ENCODE measurements around the gene SLC2A10.

Gene SLC2A10

GRCh38 chr20:46735436-46735835 lies 26.0 kb downstream of the SLC2A10 start:
- DNase-seq (ENCODE audit: low read depth in 2 of 2) = no peak

DNA sequence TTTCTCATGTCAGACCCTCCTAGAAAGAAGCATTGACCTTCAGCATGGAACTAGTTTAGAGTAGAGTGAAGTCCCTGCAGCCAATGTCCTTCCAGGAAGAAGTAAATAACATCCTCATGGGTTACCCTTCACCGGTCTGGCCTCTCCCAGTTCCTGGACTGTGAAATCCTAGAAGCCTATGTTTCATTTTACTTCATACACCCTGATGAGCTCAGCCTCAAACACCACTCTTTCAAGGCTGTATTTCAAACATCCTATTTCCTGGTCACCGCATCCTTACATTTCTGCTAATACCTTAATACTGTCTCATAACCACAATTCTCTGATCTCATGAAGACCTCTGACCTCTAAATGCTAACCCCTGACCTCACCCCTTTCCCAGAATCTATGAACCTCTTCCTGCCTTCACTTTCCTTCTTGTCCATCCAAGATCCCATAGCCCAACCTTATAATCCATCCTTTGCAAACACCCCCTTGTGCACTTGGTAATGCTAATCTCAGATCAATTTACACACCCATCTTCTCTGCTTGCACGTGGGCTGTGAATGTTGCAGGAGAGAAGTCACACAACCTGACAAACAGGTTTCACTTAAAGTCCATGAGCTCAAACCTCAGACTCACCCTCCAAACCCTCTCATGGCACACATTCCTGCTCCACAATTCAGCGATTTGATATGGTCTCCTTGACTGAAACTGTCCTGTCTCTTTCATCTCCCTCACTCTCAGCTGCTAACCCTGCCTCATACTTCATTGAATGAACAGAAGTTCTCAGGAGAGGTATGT lies 30.2 kb downstream of the SLC2A10 start:
- DNase-seq (ENCODE audit: low read depth in 2 of 2) = no peak

GRCh38 chr20:46740214-46740609 lies 30.8 kb downstream of the SLC2A10 start:
- DNase-seq (ENCODE audit: low read depth in 2 of 2) = no peak

DNA sequence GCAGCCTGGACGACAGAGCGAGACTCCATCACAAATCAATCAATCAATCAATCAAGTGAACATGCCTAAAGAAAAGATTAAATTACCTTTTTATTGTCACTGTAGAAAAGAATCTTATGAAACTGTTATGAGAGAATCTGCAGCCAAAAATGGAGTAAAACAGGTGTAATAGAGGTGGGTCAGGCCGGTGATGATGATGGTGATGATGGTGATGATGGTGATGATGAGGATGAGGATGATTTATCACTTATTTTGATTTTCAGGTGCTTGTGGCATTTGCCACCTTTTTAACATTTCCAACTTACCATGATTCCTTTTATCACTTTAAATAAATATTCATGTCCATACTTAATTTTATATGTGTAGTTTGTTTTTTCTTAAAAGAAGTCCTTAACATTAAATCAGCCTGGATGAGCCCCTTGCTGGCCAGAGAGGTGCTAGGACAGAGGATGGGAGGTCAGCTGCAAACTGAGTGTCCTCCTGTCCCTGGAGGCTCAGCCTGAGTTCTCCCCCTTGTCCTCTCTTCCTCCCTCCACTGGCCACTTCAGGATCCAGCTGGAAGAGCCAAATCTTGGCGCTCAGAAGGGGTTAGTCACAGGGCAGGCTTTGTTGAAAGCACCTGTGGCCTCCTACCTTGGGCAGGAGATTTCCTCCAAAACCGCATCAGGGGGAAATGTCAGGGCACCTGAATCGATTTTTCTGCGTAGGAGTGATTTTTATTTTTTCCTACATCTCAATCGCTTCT lies 32.6 kb downstream of the SLC2A10 start:
- no peak for DNase-seq (ENCODE audit: low read depth in 2 of 2)

GRCh38 chr20:46742669-46743045 lies 33.2 kb downstream of the SLC2A10 start:
- DNase-seq (ENCODE audit: low read depth in 2 of 2) = no peak

DNA sequence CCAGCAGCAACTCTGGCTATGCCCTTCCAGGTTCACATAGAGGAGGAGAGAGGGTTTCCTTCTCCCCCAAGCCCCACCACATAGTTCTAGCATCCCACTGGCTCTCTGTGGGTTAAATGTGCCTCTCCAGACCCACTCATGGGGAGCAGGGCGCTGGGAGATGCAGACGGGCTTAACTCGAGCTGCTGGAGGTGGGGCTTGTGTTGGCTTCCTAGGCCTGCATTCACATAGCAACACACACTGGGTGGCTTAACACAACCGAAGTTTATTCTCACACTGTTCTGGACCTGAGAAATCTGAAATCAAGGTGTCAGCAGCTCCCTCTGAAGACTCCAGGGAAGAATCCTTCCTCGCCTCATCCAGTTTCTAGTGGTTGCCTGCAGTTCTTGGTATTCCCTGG lies 33.6 kb downstream of the SLC2A10 start:
- no peak for DNase-seq (ENCODE audit: low read depth in 2 of 2)

- no peak for DNase-seq (ENCODE audit: low read depth in 2 of 2)
These were observed 37.6 kb downstream of the SLC2A10 start for GRCh38 chr20:46746956-46747526.

GRCh38 chr20:46749147-46749546 lies 39.7 kb downstream of the SLC2A10 start:
- DNase-seq (ENCODE audit: low read depth in 2 of 2) = no peak

- DNase-seq (ENCODE audit: low read depth in 2 of 2) = no peak
These were observed 42.4 kb downstream of the SLC2A10 start for GRCh38 chr20:46751856-46752255.

DNA sequence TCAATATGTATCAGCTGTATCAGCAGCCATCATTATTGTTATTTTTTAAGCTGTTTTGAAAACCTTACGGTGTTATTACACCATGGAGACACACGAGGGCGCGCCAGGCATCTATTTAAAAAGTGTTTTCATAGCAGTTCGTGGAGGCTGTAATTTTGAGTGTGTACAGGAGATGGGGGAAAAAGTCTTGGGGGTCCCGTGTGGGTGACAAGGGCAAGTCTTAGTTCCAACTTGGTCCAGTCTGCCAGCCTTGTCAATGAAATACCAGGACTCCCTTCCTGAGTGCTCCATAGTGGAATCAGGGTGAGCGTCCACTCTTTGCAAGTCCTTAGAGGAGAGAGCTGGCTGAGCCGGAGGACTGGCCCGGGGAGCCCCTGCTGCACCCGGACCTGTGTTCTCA lies 43.3 kb downstream of the SLC2A10 start:
- DNase-seq (ENCODE audit: low read depth in 2 of 2) = peak in 1 of 2 donors; percentile 7

DNA sequence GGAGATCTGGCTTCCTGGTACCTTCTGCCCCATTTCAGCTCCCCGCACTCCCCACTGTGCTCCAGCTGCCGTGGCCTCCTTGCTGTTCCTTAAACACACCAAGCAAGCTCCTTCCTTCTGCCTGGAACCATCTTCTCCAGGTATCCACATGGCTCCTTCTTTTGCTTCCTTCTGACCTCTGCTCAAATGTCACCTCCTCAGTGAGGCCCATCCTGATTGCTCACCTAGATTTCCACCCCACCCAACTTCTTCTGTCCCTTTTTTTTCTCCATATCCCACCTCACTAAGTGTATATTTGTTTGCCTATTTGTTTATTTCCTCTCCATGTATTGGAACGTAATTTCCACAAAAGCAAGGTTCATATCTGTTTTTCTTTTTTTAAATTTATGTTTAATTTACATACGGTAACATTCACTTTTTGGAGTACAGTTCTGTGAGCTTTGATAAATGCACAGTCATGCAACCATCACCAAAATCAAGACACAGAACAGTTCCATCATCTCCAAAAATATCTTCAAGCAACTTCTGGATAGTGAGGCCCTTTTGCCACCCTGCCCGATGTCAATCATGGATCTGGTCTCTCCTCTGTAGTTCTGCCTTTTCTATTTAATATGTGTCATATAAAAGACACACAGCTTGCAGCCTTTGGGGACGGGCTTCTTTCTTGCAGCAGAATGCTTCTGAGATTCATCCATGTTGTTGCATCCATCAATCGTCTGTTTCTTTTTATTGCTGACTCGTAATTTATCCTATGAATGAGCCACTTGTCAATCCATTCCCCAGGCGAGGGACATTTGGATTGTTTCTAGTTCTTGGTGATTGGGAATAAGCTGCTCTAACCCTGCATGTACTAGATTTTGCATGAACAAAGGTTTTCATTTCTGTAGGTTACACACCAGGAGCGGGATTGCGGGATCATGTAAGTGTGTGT lies 46.3 kb downstream of the SLC2A10 start:
- DNase-seq (ENCODE audit: low read depth in 2 of 2) = no peak

DNA sequence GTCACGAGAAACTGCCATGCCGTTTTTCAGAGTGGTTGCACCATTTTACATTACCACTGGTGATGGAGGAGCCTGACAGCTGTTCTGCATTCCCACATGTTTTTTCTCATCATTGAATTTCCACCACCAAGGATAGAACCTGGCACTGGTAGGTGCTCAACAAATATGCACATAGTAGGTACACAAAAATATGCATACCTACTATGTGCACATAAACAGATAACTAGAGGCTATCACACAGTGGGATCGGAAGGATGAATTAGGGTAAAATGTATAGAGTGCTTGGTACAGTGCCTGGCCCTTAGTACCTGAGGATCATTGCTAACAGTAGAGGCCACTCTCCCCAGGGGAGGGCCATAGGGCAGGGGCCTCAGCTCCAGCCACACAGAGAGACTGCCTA lies 47.0 kb downstream of the SLC2A10 start:
- no peak for DNase-seq (ENCODE audit: low read depth in 2 of 2)

GRCh38 chr20:46757135-46757534 lies 47.7 kb downstream of the SLC2A10 start:
- no peak for DNase-seq (ENCODE audit: low read depth in 2 of 2)

DNA sequence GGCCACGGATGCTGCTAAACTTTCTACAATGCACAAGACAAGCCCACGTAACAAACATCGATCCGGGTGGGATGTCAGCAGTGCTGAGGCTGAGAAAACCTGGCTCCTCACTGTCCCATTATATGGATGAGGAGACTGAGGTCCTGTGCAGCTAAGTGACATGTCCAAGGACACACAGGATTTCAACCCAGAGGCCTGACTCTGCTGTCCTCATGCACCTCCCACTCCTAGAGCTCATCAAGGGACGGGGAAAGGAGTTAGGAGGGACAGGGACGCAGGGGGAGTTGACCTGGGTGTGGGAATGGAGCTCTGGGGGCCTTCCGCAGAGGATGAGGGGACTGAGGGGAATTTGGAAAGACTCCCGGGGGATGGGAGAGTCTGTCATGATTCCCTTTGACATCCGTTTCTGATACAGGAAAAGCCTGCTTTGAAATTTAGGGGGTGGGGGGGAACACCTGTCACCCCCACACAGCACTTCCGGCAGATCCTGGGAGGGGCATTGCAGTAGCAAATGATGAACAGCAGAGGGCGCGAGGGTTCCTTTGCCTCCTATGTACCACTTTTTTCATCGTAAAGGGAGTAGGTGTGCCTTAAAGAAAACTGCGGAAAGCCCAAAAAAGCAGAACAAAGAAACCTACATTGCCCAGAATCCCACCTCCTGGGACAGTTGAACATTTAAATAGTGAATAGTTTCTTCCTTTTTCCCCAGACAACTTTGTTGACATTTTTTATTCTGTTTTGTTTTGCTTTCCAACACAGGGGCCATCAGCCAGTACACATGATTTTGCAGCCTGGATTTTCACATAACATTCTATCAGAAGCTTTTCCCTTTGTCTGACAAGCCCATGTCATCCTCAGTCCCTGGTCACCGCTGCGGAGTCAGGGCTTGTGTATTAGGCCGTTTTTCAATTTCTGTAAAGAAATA lies 48.6 kb downstream of the SLC2A10 start:
- DNase-seq (ENCODE audit: low read depth in 2 of 2) = peak; percentile 21 to 23

GRCh38 chr20:46758929-46759669 lies 49.6 kb downstream of the SLC2A10 start:
- DNase-seq (ENCODE audit: low read depth in 2 of 2) = no peak

GRCh38 chr20:46761566-46761965 lies 52.1 kb downstream of the SLC2A10 start:
- DNase-seq (ENCODE audit: low read depth in 2 of 2) = no peak

DNA sequence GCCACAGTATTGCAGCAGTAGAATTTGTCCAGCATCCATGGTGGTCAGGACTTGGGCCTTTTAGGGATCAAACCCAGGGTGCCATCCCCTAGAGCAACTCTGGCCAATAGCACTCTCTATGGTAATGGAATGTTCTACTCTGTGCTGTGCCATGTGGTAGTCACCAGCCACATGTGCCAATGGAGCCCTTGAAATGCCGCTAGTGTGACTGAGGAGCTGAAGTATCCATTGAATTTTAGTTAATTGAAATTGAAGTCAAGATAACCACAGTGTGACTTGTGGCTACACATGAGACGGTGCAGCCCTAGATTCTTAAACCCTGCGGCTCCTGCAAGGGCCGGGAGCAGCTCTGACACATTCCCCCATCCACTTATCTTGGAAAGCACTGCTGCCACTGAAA lies 54.6 kb downstream of the SLC2A10 start:
- no peak for DNase-seq (ENCODE audit: low read depth in 2 of 2)

GRCh38 chr20:46765506-46766120 lies 56.2 kb downstream of the SLC2A10 start:
- no peak for DNase-seq (ENCODE audit: low read depth in 2 of 2)

DNA sequence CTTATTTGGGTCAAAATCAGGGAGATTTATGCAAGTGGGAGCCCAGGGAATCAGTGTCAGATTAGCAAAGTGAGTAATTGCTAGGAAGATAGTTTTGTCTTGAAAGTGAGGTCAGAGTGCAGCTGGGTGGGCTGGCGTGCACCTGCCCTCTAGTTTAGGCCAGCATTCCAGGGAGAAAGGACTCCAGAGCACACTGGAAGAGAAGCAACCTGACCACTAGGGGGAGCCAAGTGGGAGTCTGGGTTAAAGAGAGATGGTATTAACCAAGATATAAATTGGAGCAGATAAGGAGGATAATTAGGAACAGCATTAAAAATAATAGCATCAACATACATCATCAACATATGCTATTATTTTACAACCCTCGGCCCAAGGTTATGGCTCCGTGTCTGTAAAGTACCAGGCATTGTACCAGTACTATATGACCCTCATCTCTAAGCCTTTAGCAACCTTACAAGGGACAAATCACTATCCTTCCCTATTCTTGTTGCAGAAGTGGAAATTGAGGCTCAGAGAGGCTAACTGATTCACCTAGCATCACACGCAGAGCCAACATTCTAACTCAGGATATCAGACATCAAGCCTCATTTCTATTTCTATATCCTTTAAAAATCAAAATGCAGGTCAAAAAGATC lies 57.8 kb downstream of the SLC2A10 start:
- no peak for DNase-seq (ENCODE audit: low read depth in 2 of 2)
